ENCODE results near the gene NRXN2.
"Not testable (repeated sequence)": the region's sequence is repeated elsewhere in the genome, so short reads cannot be mapped to it uniquely, and the experiment has no call there.

NRXN2 gene

DNA sequence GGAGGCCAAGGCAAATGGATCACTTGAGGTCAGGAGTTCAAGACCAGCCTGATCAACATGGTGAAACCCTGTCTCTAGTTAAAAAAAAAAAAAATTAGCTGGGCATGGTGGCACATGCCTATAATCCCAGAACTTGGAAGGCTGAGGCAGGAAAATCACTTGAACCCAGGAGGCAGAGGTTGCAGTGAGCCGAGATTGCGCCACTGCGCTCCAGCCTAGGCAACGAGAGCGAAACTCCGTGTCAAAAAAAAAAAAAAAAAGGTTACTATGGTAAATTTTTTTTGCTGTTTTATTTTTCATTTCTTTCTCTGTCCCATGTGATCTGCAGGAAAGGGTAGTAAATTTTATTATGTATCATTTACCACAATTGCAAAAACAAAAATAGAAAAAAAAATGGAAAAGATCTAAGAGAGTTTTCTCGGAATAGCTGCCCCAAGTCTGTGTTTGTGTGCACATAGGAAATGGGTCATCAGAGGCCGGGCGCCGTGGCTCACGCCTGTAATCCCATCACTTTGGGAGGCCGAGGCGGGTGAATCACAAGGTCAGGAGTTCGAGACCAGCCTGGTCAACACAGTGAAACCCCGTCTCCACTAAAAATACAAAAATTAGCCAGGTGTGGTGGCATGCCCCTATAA lies 58.6 kb downstream of the NRXN2 start:
- not testable (repeated sequence) for DNase-seq

DNA sequence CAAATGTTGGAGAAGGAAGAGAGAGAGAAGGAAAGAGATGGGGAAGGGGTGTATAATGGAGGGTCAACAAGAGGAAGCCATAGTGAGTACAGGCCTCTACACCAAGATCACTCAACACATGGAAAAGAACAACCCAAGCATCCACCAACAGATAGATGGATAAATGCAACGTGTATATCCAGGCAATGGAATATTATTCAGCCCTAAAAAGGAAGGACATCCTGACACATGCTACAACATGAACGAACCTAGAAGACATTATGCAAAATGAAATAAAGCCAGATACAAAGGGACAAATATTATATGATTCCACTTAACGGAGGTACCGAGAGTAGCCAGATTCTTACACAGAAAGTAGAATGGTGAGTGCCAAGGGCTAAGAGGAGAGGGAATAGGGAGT lies 59.3 kb downstream of the NRXN2 start:
- DNase-seq, result no peak

DNA sequence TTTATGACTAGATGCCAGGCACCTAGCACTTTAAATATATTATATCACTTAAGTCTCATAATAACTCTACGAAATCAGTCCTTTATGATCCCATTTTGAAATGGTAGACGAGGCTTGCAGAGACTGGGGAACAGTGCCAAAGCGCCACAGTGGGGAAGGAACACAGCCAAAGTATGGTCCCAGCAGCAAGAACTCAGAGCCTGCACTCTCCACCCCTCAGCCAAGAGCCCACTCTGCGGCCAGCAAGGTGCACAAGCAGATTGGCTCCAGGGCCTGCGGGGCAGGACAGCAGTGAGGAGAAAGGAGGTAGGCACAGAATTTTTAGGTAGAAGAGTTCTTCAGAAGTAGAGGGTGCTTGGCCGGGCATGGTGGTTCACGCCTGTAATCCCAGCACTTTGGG lies 61.4 kb downstream of the NRXN2 start:
- DNase-seq, result no peak

DNA sequence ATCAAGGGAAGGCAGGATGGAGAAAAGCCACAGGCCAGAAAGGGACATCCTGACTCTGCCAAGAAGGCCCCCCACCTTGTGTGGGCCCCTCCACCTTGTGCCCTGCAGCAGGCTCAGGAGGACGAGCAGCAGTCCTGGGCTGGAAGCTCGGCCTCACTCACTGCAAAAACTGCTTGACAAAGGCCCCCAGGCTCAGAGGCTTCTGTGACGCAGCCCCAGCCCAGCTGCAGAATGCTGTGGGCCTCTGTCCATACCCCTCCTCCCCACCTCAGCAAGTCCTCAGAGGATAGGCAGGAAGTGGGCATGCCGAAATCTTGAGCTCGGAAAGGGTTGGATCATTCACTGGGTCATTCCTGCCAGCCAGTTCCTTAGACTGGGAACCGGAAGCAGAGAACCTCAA lies 61.9 kb downstream of the NRXN2 start:
- no peak for DNase-seq

DNA sequence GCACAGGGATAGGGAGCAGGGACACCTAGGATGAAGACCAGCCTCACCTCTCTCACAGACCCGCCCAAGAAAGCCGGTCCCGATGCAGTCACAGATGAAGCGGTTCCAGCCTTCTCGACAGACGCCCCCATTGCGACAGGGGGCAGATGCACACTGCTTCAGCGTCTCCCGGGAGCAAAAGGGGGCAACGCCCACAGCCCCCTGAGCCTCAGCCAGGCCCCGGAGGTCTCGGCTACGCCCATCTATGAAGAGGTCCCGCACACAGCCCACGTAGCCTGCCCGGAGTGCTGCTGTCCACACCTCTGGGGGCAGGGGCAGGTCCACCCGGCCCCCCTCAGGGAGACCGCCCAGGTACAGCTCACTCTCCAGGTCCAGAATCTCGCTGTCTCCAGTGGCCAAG lies 62.3 kb downstream of the NRXN2 start:
- DNase-seq, result no peak

DNA sequence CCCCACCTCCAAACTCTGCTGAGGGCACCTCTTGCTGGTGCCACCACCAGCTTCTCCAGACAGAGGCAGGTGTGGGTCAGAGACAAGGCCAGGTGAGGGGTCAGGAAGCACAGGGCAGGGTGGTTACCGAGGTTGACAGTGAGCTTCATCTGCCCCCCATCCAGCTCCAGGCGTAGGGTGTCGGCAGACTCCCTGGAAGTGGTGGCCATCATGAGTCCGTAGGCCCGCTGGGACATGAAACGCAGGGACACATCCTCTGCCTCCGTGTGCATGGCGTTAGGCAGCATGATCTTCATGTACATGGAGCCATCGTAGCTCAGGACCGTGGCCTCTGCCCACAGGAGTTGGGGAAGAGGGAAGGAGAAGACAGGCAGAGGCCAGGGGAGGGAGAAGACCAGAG lies 62.8 kb downstream of the NRXN2 start:
- DNase-seq, result no peak

DNA sequence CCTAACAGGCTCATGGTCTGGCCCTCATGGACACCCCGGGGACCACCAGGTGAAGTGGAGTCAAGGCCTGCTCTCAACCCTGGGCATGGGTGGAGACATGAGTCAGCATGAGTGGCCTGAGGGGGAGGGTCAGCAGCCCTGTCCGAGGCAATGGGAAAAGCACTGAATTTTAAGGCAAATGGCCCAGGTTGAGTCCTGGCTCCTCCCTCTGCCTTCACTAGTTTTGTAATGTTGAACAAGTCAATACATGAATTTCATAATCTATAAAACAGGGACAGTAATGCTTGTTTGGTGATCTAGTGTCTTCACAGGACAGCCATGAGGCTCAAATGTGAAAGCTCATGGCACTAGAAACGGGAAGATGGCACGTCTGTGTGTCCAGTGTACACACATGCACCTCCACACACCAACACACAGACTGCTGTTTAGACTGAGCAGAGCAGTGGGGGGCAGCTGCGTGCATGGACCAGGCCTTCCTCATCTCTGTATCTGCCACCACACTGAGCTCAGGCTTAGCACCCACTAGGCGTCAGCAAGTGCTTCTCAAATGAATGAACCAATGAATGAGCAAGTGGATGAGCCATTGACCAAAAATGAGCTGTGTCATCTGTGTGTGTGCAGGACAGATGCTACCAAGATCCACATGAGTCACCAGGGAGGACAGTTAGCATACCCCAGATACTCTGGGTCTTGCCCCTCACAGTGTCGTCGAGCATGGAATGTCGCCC lies 63.4 kb downstream of the NRXN2 start:
- DNase-seq, result no peak

DNA sequence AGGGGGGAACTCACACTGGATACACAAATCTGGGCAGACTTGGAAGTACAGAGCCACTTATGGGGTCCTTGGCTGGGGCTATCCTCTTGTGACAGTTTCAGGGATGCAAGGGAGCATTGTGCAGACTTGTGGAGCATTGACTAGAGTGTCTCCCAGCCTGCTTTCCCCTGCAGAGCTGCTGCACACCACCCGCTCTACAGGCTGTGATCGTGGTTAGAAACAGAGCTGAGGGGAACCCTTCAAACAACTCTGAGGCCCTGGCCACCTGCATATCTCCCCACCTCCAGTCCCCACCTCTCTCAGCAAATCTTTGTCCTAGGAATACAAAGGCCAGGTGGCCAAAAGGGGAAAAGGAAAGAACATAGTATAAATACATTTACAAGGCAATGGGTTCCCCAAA lies 64.7 kb downstream of the NRXN2 start:
- DNase-seq, result no peak

DNA sequence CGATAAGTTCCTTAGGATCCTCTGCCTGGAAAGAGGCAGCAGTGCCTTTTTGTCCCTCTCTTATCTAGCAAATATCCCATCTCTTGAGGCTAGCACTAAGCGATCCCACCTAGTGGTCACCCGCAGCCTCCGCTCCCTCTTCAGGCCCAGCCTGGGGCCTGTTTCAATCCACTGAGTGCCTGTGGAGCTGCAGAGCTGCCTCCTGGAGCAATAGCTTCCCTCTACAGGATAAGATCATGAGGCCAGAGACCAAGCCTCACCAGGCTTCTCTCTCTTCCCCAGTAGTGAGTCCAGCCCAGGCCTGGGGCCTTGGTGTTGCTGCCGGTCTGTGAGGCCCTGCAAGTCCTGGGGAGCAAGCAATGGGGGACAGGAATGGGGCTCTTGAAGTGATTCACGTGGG lies 66.1 kb downstream of the NRXN2 start:
- no peak for DNase-seq

DNA sequence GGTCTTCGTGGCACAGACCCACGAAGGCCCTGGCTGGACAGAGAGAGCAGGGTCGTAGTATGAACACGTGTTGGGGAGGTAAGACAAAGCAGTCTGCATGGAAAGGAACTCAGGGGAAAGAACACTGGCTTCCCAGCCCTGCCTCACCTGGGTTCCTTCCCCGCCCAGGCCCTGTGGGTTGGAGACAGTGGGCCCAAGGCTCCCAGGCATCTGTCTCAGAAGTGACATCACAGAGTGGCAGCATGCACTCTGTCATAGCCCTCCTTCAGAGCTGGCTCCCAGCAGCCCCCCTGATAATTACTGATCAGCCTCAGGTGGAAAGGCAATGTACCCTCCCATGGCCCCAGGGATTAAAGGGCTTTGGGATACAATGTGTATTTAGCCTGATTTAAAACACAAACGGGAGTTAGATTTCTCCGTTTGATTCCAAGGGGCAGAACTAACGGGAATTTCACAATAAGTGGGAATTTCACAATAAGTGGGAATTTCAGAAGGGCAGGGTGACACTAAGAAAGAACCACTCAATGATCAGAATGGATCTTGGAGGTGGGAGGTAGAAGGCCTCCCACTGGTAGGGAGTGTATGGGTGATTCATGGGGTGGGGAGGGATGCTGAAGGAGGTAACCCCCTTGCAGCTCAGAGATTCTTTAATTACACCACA lies 66.9 kb downstream of the NRXN2 start:
- no peak for DNase-seq

DNA sequence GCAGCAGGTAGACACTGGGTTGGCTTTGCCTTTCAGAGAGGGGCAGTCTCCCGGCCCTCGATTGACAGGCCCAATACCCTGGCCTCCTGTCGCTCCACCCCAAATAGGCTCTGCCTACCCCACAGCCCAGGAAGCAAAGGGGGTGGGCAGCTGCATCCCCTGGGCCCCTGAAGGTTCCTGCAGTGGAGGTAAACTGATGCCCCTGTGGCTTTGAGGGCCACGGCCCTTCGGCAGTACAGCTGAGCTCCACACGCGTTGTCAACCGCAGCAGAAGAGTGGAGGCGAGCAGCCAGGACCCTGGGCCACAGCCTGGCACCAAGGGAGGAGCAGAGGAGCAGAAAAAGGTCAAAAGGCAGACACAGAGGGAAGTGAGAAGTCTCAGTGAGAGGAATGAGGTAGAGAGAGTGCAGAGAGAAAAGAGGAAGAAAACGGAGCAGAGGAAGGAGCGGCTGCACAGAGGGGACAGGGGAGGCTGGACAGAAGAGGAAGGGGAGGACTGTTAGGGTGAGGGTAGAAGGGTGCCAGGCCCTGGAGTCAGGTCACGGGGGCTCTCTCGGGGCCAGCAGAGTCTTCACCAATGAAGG lies 67.9 kb downstream of the NRXN2 start:
- DNase-seq, result no peak

DNA sequence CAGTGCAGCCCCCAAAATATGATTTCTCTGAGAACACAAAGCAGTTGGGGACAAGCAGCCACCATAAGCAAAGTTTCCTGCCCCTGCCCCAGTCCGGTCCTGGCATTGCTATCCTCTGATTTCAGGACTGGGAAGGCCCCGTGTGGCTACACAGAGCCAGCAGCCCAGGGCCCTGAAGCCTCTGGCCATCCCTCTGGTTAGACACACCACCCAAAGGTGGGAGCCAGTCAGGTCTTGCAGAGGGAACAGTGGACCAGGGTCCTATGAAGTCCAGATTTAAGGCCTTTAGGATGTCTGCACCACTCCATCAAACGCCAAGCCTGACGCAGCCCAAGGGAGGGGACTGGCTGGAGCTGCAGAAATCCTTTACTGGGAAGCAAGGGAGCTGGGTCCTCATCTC lies 68.6 kb downstream of the NRXN2 start:
- DNase-seq, result no peak

DNA sequence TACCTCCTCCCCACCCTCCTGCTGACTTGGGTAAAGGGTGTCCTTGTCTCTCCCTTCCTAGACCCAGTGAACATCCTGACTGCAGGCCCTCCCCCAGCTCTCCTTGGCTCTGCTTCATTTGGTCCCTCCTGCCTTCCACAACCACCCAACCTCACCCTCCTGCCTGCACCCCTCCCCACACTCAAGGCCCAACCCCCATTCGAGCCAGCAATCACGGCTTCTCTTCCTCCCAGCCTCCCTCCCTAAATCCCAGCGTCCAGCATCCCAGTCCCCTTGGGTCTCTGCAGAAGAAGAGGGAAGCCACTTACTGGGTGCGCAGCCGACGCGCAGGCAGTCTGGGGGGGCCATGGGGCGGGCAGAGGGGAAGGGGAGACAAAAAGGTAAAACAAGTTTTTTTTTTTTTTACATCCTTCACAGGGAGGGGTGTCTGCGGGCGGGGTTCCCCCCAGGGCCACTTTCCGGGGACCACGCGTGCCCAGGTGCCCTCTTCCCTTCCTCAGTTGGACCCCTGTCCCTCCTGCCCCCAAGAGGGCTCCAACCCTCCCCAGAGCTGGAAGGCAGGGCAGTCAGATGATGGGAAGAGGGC lies 69.5 kb downstream of the NRXN2 start:
- no peak for DNase-seq

DNA sequence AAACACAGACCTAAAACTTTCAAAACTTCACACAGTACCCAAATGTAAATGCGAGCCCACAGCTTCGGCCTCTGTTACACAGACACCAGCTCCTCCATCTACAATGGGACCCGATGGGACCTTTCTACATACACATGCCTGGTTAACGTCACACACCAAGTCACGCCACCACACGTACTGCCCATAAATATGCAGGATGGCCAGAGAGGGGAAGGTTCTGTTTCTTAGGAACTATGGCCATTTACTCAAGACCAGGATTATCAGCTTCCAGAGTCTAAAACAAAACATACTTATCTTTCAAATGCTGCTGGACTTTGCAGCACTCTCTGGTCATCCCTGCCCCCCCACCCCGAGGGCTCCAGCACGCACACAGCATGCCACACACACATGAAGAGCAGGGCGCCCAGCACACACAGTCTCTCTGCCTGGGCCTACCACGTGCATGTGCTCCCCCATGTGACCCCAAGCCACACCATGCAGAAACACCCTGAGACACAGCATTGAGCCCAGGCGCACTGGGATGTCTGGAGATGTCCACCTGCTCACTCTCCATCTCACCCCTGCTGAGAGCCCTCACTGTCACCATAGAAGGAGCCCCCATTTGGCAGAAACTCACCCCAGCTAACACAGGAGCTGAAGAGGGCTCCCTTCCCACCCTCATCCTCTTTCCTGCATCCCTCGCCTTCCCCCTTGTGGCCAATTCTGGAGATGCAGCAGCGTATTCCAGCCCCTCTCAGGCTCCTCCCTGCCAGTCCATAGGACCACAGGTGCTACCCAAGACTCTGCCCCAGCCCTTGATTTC lies 70.2 kb downstream of the NRXN2 start:
- DNase-seq, result no peak

DNA sequence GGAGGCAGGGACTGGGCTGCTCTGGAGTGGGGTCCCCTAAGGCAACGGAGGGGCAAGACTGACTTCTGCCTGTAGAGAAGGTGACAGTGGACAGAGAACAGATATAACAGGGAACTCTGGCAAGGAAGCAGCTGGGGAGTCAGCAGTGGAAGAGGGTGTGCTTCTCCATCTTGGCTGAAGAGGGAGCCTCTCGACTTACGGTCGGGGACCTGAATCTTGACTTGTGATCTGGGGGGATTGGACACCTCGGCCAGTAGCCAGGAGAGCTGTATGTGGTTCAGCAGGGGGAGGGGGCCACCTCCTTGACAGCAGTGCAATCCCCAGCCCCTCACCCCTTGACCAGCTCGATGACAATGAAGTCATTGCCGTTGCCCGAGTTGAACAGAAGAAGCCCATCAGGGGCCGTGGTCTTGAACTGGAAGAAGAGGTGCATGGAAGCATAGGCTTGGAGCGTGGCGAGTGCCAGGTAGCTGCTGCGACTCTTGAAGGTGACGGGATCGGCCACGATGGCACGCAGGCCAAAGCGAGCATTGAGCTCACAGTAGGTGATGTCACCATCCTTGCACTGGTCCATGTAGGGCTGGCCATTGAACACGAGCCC lies 72.0 kb downstream of the NRXN2 start:
- DNase-seq, result no peak

DNA sequence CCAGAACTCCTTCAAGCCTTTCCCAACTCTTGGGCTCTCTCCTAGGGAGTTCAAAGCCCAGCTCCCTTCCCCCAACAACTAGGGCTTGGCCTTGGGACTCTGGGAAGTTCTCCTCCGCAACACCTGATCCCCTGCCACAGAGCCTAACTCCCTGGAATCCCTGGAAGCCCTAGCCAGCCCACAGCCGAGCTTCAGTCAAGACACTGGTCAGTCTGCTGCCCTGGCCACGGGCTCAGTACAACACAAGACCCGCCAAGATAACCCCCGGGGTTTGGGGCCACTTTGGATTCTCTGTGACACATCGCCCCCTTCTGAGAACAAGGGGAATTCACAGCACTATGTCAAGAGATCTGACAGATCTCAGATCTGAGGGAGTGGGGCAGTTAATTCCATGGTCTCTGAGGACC lies 73.7 kb downstream of the NRXN2 start:
- DNase-seq, result no peak

DNA sequence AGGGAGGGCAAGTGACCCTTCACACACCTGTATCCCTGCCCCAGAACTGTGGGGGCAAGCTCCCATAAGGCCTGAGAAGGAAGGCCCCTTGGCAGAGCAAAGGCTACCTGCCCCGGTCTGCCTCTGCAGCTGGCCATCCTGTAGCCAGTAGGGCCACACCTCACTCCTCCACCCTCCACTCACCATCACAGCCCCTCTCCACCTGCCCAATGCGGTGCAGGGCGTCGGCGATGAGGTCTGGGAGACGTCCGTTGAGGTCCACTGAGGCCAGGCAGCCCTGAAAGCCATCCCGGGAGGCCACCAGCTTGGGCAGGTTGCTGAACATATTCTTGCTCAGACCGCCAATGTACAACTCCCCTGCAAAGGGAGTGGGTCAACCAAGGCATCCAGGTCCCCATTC lies 74.4 kb downstream of the NRXN2 start:
- DNase-seq, result no peak

DNA sequence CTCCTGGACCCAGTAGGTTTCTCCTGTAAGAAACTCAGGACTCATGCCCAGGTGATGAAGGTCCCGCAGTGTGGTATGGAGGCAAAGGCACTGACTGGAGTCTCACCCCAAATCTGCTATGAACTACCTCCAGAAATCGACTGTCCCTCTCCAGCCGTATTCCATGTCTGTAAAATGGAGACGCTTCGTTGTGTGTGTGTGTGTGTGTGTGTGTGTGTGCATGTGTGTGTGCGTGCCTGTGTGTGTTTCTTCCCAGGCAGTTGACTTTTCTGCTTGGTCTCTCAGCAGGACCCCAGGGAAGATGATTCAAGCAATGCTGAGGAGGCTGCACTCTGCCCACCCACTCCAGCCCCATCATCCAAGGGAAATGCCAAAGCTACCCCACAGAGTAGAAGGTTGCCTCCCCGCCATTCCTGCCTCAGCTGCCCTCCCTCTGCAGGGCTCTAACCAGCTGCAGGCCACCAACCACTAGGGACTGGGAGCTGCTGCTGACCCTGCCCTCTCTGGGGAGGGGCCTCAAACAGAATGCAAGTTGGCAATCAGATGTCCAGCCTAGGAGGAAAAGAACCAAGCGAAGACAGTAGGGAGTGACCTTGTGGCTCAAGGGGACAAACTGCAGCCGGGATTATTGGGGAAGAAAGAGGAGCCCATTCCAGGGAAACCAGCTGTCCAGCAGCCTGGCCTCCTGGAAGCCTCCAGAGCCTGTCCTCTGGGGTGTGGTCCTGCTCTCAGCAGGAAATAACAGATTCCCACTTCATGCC lies 75.8 kb downstream of the NRXN2 start:
- no peak for DNase-seq

DNA sequence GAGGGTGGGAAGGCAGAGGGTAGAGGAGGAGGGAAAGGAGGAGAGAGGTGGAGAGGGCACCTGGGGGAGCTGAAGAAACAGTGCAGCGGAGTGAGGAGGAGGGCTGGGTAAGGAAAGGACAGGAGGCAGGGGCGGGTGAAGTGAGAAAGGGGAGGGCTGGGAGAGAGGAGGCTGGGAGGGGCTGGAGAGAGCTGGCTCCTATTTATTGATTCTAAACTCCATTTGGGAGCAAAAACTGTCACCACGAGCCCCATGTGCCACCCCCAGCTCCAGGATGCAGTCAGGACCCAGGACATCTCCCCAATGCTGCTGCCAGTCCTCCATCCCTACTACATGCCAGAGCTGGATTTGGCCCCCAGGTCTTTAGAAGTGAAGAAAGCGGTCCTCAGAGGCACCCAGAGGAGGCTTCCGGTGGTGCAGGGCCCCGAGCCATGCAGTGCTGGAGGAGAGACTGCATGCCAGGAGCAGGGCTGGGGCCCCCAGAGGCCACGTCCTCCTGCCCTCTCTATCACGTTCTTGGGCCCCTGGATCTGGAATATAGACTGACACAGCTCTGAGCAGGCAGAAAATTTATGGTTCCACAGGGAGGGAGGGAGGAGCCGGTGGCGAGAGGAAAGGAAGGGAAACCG lies 78.2 kb downstream of the NRXN2 start:
- no peak for DNase-seq

DNA sequence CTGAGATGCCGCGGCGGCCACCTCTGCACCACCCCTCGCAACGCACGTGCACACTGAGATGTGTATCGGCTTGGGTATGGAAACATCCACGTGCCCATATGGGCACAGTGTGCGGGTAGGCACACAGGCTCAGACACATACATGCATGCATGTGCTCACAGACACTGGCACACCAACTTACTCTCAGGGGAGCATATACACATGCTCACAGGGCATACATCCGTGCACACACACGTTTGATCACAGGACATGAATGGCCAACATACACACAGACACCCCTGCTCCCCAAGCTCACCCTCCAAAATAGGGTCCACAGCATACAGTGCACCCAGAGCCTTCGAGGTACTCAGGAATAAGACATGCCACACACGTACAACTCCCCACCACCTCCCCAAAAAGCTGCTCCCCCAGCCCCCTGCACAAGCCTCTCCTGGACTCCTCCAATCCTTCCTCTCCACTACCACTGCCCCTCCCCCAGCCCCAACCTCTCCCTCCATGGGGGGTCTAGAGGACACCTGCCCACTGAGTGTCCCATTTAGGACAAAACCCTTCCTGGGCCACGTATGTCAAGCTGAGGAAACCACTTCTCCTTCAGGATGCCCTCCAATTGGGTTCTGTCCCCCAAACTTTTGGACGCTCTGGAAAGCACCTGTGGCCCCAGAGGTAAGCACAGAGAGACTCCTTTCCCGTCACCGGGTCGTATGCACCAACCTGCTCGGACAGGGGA lies 78.9 kb downstream of the NRXN2 start:
- DNase-seq, result no peak
